GM21529 (cell line): ENCODE results near the gene BAG3.
A peak's percentile ranks its signal among the peaks of the same experiment; 100 is the strongest.
"Not testable (repeated sequence)": the region's sequence is repeated elsewhere in the genome, so short reads cannot be mapped to it uniquely, and the experiment has no call there.

Experiments
- ATAC-seq: cut with Tn5 transposase; IDR thresholded peaks from one replicate; pipeline ENCODE4 v1.9.1; 2021; ENCODE audit not compliant: unreplicated experiment

The BAG3 gene

DNA sequence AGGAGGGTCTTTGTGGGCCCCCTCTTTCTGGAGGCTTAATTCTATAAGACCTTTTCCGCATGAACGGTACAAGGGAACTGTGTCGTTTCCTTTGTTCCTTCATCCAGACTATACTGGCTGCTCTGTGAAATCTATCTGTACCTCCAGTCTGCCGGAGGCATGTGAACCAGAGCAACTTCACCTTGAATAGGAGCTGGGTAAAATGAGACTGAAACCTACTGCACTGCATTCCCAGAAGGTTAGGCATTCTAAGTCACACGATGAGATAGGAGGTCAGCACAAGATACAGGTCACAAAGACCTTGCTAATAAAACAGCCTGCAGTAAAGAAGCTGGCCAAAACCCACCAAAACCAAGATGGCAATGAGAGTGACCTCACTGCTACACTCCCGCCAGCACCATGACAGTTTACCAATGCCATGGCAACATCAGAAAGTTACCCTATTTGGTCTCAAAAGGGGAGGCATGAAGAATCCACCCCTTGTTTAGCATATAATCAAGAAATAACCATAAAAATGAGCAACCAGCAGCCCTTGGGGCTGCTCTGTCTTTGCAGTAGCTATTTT, 37.9 kb downstream of the BAG3 start:
- ATAC-seq = no peak

DNA sequence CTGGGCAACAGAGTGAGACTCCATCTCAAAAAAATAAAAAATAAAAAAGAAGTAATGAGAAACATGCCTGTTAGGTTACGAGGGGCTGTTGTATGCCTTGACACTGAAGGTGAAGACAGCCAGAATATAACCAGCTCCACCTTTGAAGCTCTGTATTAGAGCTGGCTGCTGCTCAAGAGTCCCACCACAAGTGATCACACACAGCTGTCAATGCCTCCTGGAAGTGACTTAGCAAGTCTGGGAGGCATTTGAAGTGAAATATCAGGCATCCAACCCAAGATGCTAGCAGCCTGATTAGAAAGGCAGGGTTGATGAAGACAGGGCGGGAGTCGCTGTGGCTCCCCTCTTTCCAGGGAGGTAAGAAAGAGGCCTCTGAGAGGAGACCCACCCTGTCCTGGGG, 40.5 kb downstream of the BAG3 start:
- ATAC-seq = no peak

DNA sequence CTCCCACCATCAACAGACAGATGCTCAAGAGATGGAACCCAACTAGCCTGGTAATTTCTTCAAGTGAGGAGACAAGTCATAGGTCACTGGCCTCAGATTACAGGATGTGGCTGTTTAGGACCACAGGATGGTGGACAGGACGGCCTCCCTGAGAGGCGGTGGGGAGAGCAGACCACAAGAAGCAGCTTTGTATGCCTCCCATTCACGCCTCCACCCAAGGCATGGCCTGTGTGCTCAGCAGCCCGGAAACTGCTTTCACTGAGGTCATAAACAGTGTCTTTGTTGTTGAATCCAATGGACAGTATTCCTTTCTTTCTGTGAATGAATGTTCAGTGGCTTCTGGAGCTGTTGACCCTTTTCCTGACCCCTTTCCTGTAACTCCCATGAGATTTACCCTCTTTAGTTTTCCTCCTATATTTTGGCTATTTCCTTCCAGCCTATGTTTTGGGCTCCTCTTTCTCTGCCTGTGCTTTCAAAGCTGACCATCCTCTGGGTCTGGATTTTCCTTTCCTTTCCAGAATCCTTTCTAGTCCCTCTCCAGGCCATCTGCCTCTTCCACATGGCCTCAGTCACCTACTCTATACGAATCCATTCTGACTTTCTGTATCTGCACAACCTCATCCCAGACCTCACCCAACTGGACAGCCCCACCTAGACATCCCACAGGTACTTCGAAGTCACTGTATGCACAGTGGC, 42.2 kb downstream of the BAG3 start:
- peak; percentile 68 for ATAC-seq

- ATAC-seq = no peak
These were observed 43.4 kb downstream of the BAG3 start for GRCh38 chr10:119694608-119695007.

- peak; percentile 43 for ATAC-seq
These were observed 49.3 kb downstream of the BAG3 start for GRCh38 chr10:119700321-119700954.

- no peak for ATAC-seq
These were observed 50.7 kb downstream of the BAG3 start for GRCh38 chr10:119701861-119702260.

GRCh38 chr10:119702583-119702982, 51.4 kb downstream of the BAG3 start:
- ATAC-seq = no peak

DNA sequence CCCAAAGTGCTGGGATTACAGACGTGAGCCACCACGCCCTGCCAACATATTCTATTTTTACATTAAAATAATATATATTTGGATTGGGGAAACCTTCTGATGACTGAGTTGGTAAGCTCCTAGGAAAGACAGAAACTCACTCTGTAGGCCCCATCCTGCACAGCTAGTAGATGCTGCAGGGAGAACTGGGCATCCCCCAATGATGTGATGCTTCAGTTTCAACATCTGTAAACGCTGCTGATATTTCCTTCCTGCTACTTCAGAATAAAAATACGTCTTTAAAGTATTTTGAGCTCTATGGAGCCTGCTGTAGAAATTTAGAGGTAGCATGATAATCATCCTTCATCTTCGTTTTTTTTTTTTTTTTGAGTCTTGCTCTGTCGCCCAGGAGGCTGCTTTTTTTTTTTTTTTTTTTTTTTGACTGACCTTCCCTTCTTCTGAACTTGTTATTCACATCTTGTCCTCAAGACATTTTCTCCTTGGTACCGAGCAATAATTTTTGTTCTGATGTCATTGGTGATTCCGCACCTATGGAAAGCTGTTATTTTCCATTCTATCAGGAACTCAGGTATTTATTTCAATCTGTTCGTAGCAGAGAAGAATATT, 52.8 kb downstream of the BAG3 start:
- ATAC-seq = peak; percentile 0

GRCh38 chr10:119705434-119705831, 54.3 kb downstream of the BAG3 start:
- peak; percentile 52 for ATAC-seq

GRCh38 chr10:119706521-119707278, 55.5 kb downstream of the BAG3 start:
- no peak for ATAC-seq

DNA sequence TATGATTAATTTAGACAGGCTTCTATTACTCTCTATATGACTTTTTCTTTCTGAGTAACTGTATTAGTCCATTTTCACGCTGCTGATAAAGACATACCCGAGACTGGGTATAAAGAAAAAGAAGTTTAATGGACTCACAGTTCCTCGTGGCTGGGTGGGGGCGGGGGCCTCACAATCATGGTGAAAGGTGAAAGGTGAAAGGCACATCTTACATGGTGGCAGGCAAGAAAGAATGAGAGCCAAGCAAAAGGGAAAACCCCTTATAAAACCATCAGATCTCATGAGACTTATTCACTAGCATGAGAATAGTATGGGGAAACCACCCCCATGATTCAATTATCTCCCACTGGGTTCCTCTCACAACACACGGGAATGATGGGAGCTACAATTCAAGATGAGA, 56.2 kb downstream of the BAG3 start:
- ATAC-seq = not testable (repeated sequence)

DNA sequence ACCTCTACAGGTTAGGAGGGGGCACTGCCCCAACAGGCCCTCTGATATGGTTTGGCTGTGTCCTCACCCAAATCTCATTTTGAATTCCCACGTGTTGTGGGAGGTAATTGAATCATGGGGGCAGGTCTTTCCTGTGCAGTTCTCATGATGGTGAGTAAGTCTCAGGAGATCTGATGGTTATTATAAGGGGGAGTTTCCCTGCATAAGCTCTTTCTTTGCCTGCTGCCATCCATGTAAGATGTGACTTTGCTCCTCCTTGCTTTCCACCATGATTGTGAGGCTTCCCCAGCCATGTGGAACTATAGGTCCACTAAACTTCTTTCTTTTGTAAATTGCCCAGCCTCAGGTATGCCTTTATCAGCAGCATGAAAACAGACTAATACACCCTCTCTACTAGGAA, 59.8 kb downstream of the BAG3 start:
- not testable (repeated sequence) for ATAC-seq

DNA sequence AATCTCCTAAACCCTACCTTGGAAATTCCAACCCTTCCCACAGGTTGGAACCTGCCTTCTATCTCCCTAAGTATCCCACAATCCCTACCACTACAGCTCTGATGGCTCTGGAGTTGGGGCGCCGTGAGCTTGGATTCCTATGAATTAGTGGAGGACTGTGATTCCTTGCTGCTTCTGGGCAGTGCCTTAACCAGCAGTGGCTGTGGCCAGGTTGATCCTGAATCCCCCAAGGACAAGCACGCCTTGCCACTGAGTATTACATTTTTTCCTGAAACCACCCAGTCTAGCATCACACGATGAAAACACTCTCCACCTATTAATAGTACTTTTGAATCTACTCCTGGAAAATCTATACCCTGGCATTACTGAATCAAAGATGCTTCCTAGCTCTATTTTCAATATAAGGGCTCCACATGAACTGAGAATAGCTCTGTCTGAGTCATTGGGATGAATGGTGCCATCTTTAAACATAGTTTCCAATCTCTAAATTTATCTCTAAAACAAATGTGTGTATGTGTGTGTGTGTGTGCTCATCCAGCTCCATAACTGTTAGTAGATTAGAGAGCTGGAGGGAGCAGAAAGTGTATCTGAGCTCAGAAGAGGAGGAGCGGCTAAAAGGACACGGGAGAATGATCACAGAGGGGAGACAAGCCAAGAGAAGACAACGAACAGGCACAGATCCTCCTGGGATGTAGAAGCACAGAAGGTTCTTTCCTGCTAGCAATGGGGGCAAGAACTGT, 62.7 kb downstream of the BAG3 start:
- no peak for ATAC-seq

DNA sequence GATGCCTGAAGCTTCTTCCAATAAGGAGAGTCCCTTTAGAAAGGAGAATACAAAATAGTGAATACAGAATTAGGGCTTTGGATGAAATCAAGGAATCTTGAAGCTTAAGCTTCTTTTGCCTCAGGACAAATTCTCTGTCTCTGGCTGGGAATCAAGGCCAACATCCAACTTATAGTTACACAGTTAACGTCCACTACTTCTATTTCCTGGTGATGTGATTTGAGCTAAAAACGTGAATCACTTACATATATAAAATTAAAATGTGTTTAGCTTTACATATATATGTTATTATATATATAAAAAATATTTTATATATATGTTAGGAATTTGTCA, 63.3 kb downstream of the BAG3 start:
- ATAC-seq = no peak

GRCh38 chr10:119715628-119716505, 64.7 kb downstream of the BAG3 start:
- ATAC-seq = no peak

DNA sequence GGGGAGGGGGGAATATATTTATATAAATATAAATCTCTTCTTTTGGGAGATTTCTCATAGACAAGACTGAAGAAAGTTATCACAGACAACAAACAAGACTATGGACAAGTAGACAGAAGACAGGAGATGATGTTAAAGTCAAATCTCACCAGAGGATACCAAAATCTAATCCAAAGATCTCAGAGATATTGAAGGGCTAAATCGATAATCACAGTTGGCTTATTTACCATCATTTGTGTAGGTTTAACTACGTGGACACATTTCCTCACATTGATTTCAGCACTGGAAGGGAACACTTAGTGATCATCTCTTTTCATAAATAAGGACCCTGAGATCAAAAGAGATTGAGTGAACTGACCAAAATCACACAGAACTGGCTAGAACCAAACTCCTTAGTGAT, 72.0 kb downstream of the BAG3 start:
- ATAC-seq = no peak

DNA sequence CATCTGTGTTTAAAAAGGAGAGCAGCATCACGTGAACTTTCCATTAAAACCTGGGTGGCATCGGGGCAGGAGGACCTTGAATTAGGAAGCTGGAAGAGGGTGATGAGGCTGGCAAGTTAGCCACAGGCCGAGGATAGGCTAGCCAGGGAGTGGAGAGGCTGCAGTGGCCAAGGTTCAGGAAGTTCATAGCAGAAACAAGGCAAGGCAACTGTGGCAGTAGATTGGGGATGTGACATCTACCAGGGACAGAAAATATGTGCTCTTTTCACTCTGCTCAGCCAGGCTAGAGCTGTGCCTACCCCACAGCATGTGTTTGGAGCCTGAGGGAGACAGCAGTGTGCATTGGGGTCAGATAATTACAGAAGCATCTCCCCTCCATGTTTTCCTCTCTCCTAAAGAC, 72.4 kb downstream of the BAG3 start:
- no peak for ATAC-seq

GRCh38 chr10:119724593-119725516, 73.7 kb downstream of the BAG3 start:
- ATAC-seq = peak; percentile 20

- ATAC-seq = no peak
These were observed 74.3 kb downstream of the BAG3 start for GRCh38 chr10:119725517-119725827.
